Neuronal stem cell (in vitro differentiated cells): Measurements from ENCODE around the gene CCDC110.

Experiments
- DNase-seq: peaks from one replicate; pipeline ENCODE4 v3.0.0-alpha.2; 2013; ENCODE audit warnings: low spot score
- H2AFZ ChIP-seq: one replicate; pipeline ENCODE4 v1.6.1; 2013; ENCODE audit warnings: mild to moderate bottlenecking, low read length, inconsistent platforms
- H2AK5ac ChIP-seq: 2 replicates; pipeline ENCODE4 v1.6.1; 2013; ENCODE audit warnings: low read depth, mild to moderate bottlenecking, inconsistent platforms, low read length, moderate library complexity, mixed read lengths
- H2BK120ac ChIP-seq: 2 replicates; pipeline ENCODE4 v1.6.1; 2013; ENCODE audit warnings: low read depth, mild to moderate bottlenecking, inconsistent platforms, low read length, moderate library complexity, mixed read lengths
- H2BK12ac ChIP-seq: one replicate; pipeline ENCODE4 v1.6.1; 2013; ENCODE audit warnings: low read length, inconsistent platforms
- H2BK15ac ChIP-seq: 2 replicates; pipeline ENCODE4 v1.6.1; 2013; ENCODE audit warnings: mild to moderate bottlenecking, low read length, inconsistent platforms, mixed read lengths
- H2BK5ac ChIP-seq: one replicate; pipeline ENCODE4 v1.6.1; 2013; ENCODE audit warnings: inconsistent platforms, mild to moderate bottlenecking, low read length, moderate library complexity
- H3K14ac ChIP-seq: one replicate; pipeline ENCODE4 v1.6.1; 2013; ENCODE audit warnings: low read length, inconsistent platforms
- H3K18ac ChIP-seq: 2 replicates; pipeline ENCODE4 v1.6.1; 2013; ENCODE audit warnings: low read length, inconsistent platforms
- H3K23ac ChIP-seq: 2 replicates; pipeline ENCODE4 v1.6.1; 2013; ENCODE audit warnings: low read depth, mild to moderate bottlenecking, mixed read lengths, low read length, inconsistent platforms; ENCODE audit not compliant: poor library complexity
- H3K27ac ChIP-seq: replicated peaks from 3 replicates; pipeline ENCODE4 v1.5.1; 2013; ENCODE audit warnings: low read length, inconsistent platforms
- H3K27me3 ChIP-seq, 3 experiments: 2 replicates each; pipeline ENCODE4 v1.6.1; 2013; ENCODE audit warnings: low read length in 3 of 3, mild to moderate bottlenecking in 2 of 3, inconsistent platforms in 1 of 3, low read depth in 1 of 3, mixed read lengths in 1 of 3, moderate library complexity in 1 of 3; ENCODE audit not compliant: control insufficient read depth in 3 of 3, insufficient read depth in 3 of 3
- H3K36me3 ChIP-seq, 2 donors: replicated peaks in 1 of 2; 2 replicates each; pipeline ENCODE4 v1.6.1; 2013; ENCODE audit warnings: low read length in 2 of 2; ENCODE audit not compliant: control insufficient read depth in 2 of 2, insufficient read depth in 2 of 2
- H3K4ac ChIP-seq: 2 replicates; pipeline ENCODE4 v1.6.1; 2013; ENCODE audit warnings: inconsistent platforms, mild to moderate bottlenecking, low read length, moderate library complexity
- H3K4me1 ChIP-seq, 2 donors: 1 replicate in 1 of 2; 2 replicates in 1 of 2; pipeline ENCODE4 v1.6.1; 2013; ENCODE audit warnings: low read length in 2 of 2, low read depth in 1 of 2; ENCODE audit not compliant: control insufficient read depth in 2 of 2, insufficient read depth in 1 of 2
- H3K4me2 ChIP-seq: one replicate; pipeline ENCODE4 v1.6.1; 2013; ENCODE audit warnings: mild to moderate bottlenecking, low read length, inconsistent platforms; ENCODE audit not compliant: insufficient read depth, poor library complexity, severe bottlenecking
- H3K4me3 ChIP-seq, 2 donors: 2 replicates each; pipeline ENCODE4 v1.5.1; 2013; ENCODE audit warnings: low read length in 2 of 2, mild to moderate bottlenecking in 2 of 2, inconsistent platforms in 1 of 2, moderate library complexity in 1 of 2
- H3K79me1 ChIP-seq: one replicate; pipeline ENCODE4 v1.6.1; 2013; ENCODE audit warnings: low read depth, mild to moderate bottlenecking, inconsistent platforms, low read length, moderate library complexity
- H3K9ac ChIP-seq: one replicate; pipeline ENCODE4 v1.6.1; 2013; ENCODE audit warnings: mild to moderate bottlenecking, low read depth, low read length, inconsistent platforms; ENCODE audit not compliant: poor library complexity
- H3K9me3 ChIP-seq, 2 donors: replicated peaks in 1 of 2; 2 replicates each; pipeline versions ENCODE3 to v1.6.1; 2013; ENCODE audit warnings: low read length in 2 of 2, mild to moderate bottlenecking in 2 of 2, inconsistent platforms in 1 of 2, low read depth in 1 of 2, mixed read lengths in 1 of 2, moderate library complexity in 1 of 2; ENCODE audit not compliant: control insufficient read depth in 2 of 2, insufficient read depth in 1 of 2
- H4K8ac ChIP-seq: one replicate; pipeline ENCODE4 v1.6.1; 2013; ENCODE audit warnings: low read depth, mild to moderate bottlenecking, inconsistent platforms, low read length, moderate library complexity
- H4K91ac ChIP-seq: one replicate; pipeline ENCODE4 v1.6.1; 2013; ENCODE audit warnings: low read length, low read depth, mild to moderate bottlenecking, inconsistent platforms; ENCODE audit not compliant: poor library complexity
- WGBS, 2 donors: extraction: QIAGEN DNeasy Blood & Tissue Kit; methylation state at CpG; one replicate each; pipeline ENCODE4 v1.1.7; 2013; ENCODE audit warnings: missing lambda C conversion rate in 2 of 2, mixed read lengths in 1 of 2; ENCODE audit not compliant: insufficient read length in 2 of 2, insufficient replicate concordance in 1 of 2; ENCODE audit errors: extremely low coverage in 2 of 2; 5-methylcytosine and 5-hydroxymethylcytosine counted together

The CCDC110 gene

DNA sequence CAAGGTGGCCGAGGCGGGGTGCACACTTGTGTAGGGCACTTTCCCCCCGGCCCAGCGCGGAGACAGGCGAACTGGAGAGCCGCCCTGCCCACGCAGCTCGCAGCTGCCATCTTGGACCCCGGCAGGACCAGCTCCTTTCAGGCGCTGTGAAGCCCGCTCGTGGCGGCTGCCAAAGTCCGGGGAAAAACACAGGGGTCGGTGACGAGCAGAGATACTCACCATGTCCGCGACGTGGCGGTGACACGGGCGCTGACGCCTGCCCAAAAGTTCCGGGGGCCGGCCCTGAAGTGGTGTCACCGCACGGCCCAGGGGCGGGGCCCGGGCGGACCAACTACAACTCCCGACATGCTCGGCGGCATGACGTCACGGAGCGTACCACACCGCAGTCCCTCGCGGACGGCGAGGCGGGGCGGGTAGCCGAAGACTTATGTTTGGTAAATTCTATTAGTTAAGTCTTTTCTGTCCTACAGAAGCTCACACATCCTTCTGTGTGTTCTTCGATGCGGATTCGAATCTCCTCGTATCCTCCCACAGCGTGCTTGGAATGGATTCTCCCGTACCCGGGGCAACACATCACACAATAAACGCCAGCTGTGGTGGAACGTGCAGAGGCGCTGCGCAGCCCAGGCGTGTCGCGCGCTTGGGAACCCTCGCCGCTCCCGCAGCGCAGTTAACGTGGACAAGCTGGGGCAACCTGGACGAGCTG, 45.7 kb downstream of the CCDC110 start, which contains the start of gene UFSP2:
Gene UFSP2 (minus strand): TSS at position 318 of the 706 bp plus-strand sequence. CDS start 96 bp downstream, at position 222.
- DNase-seq = peak; percentile 91
- WGBS, 2 donors = no CpG with 5 or more reads among the region's 66 CpGs

DNA sequence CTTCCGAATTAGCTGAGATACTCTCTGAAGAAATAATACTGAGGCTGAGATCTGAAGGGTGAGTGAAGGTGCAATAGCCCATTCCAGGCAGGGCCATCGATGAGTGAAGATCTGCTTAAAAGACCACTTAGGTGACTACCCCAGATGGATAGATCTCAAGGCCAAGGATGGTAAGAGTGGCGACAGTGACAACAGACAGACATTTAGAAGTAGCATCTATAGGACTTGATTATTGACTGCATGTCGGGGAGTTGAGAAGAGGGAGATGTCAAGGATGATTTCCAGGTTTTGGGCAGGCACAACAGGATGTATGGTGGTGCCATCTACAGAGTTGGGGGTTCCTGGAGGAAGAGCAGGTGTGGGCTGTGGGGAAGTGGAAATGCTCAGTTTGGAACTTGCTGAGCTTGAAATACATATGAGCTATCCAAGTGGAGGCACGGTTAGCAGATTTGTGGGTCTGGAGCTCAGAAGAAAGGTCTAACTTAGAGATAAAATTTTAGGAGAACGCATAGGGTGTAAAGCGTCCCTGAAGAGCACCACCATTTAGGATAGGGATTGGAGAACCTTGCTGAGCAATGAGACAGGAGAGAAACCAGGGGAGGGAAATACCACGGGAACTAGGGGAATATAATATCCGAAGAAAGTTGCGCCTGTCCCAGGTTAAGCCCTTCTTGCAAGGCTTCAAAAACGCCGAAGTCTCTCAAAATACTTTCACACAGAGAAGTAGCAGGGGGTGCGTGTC, 46.5 kb downstream of the CCDC110 start:
- Histone ChIP-seq H3K23ac (no peak overlapping the region), H2AK5ac (no peak overlapping the region), H3K4me1 (peaks cover 4 to 5% of the 10 kb centered on the region in 2 donors), H2BK12ac (no peak overlapping the region), H2BK5ac (no peak overlapping the region), H3K36me3 (peaks cover 2 to 32% of the 10 kb centered on the region in 2 donors), H3K14ac (no peak overlapping the region), H4K91ac (no peak overlapping the region), H3K9me3 (no peaks in the 10 kb centered on the region), H2BK15ac (no peak overlapping the region), H3K4me2 (peak overlapping the region; percentile 75), H3K9ac (peak overlapping the region; percentile 75), H3K4me3 (peak overlapping the region; percentile 75 to 91), H3K27me3 (no peaks in the 10 kb centered on the region), H3K4ac (no peak overlapping the region), H3K27ac (no peak overlapping the region), H3K18ac (peak overlapping the region; percentile 86), H2AFZ (peak overlapping the region; percentile 96), H2BK120ac (no peak overlapping the region), H3K79me1 (peaks cover 3% of the 10 kb centered on the region), H4K8ac (no peak overlapping the region)
- no peak for DNase-seq
- WGBS, 2 donors = no CpG with 5 or more reads among the region's 13 CpGs

More for the DNA sequence above, 45.7 kb downstream of the CCDC110 start, which contains the start of gene UFSP2:
- no peak within 1 kb of the TSS for H4K8ac ChIP-seq
- H3K4ac ChIP-seq = no peak within 1 kb of the TSS
- no peak within 1 kb of the TSS for H3K14ac ChIP-seq
- peak within 1 kb of the TSS; percentile 93 for H2BK5ac ChIP-seq
- no peak within 1 kb of the TSS for H2BK12ac ChIP-seq
- no peak within 1 kb of the TSS for H4K91ac ChIP-seq
- H3K36me3 ChIP-seq = peaks cover 2 to 25% of the 10 kb centered on the region in 2 donors
- H2AK5ac ChIP-seq = no peak within 1 kb of the TSS
- peak within 1 kb of the TSS; percentile 96 for H3K18ac ChIP-seq
- peak within 1 kb of the TSS; percentile 75 to 91 for H3K4me3 ChIP-seq
- H3K4me2 ChIP-seq = peak within 1 kb of the TSS; percentile 75
- peak within 1 kb of the TSS; percentile 96 for H2AFZ ChIP-seq
- no peaks in the 10 kb centered on the region for H3K27me3 ChIP-seq
- H3K79me1 ChIP-seq = peaks cover 3% of the 10 kb centered on the region
- H3K9ac ChIP-seq = peak within 1 kb of the TSS; percentile 75
- H3K9me3 ChIP-seq = no peaks in the 10 kb centered on the region
- H3K4me1 ChIP-seq = peaks cover 4 to 5% of the 10 kb centered on the region in 2 donors
- no peak within 1 kb of the TSS for H3K23ac ChIP-seq
- H2BK120ac ChIP-seq = no peak within 1 kb of the TSS
- no peak within 1 kb of the TSS for H2BK15ac ChIP-seq
- peak within 1 kb of the TSS; percentile 66 for H3K27ac ChIP-seq

DNA sequence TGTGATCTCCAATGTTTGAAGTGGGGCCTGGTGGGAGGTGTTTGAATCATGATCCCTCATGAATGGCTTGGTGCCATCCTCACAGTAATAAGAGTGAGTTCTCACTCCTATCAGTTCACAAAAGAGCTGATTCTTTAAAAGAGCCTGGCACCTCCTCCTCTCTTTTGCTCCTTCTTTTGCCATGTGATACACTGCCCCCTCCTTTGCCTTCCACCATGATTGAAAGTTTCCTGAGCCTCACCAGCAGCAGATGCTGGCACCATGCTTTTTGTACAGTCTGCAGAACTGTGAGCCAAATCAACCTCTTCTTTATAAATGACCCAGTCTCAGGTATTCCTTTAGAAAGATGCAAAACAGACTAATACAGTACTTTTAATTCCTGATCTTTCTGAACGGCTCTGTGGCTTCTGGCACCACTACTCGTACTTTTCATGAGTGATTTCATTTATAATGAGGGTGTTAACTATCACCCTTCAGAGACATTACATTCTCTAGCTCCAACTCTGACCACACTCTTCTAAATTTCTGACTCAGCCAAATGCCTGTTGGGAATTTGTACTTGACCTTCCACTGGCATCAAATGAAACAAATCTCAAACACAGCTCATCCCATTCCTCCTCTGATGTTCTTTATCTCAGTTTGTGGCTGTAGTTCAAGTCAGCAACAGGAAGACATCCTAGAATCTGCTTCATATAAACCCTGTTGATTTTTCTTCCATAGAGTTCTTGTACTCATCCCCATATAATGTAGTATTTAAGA, 50.0 kb downstream of the CCDC110 start:
- Histone ChIP-seq H3K9ac (no peak overlapping the region), H2BK15ac (no peak overlapping the region), H3K4me2 (no peak overlapping the region), H3K4me3 (no peak overlapping the region), H2AFZ (no peak overlapping the region), H3K36me3 (peaks cover 4 to 63% of the 10 kb centered on the region in 2 donors), H2AK5ac (no peak overlapping the region), H3K4me1 (peaks cover 4 to 5% of the 10 kb centered on the region in 2 donors), H3K27me3 (no peaks in the 10 kb centered on the region), H3K4ac (no peak overlapping the region), H2BK120ac (no peak overlapping the region), H3K27ac (no peak overlapping the region), H3K18ac (no peak overlapping the region), H4K8ac (no peak overlapping the region), H4K91ac (no peak overlapping the region), H3K79me1 (peaks cover 3% of the 10 kb centered on the region), H3K9me3 (no peaks in the 10 kb centered on the region), H3K14ac (no peak overlapping the region), H3K23ac (no peak overlapping the region), H2BK12ac (no peak overlapping the region), H2BK5ac (no peak overlapping the region)
- no CpG with 5 or more reads among the region's 2 CpGs for WGBS, 2 donors
- no peak for DNase-seq

DNA sequence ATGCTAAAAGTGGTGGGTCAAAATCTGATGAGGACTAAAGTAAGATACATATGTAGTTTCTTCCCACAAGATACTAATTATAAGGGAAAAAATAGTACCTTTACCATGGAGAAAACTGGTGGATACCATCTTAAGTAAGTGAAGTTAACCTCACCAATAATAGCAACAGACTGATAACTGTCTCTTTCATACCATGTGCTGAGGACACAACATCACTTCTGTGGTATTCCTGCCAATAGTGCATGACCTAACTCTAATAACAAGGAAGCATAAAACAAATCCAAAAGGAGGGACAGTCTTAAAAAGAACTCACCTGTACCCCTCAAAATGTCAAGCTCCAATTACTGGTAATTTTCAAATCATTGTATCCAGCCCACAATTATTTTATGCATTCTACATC, 54.6 kb downstream of the CCDC110 start:
- no peak overlapping the region for H2BK120ac ChIP-seq
- no peak overlapping the region for H4K8ac ChIP-seq
- no peaks in the 10 kb centered on the region for H3K9me3 ChIP-seq
- H2BK15ac ChIP-seq = no peak overlapping the region
- H3K4me1 ChIP-seq = no peaks in the 10 kb centered on the region
- no peak overlapping the region for H2AFZ ChIP-seq
- no peak overlapping the region for H3K14ac ChIP-seq
- no peak overlapping the region for H2BK12ac ChIP-seq
- no peak overlapping the region for H3K27ac ChIP-seq
- H3K18ac ChIP-seq = no peak overlapping the region
- no peak for DNase-seq
- H3K4me2 ChIP-seq = no peak overlapping the region
- H4K91ac ChIP-seq = no peak overlapping the region
- no peaks in the 10 kb centered on the region for H3K79me1 ChIP-seq
- no peak overlapping the region for H2AK5ac ChIP-seq
- no peaks in the 10 kb centered on the region for H3K27me3 ChIP-seq
- H3K9ac ChIP-seq = no peak overlapping the region
- no peak overlapping the region for H3K4me3 ChIP-seq
- H3K36me3 ChIP-seq = peaks cover 9 to 93% of the 10 kb centered on the region in 2 donors
- no peak overlapping the region for H2BK5ac ChIP-seq
- no peak overlapping the region for H3K23ac ChIP-seq
- no peak overlapping the region for H3K4ac ChIP-seq
